Right cardiac atrium (tissue), 5 donors: ENCODE measurements around the gene ZCCHC18. TPM values are rescaled to one million over a fixed set of nuclear protein-coding genes. Genes with fewer than 3 reads are reported as not detected.

Experiments
- ATAC-seq, 2 donors: fragments of 200-7000 bp; cut with Tn5 transposase; one replicate each; pipeline versions ENCODE4 v1.8.0 to v1.9.1; 2020; ENCODE audit warnings: moderate library complexity in 2 of 2, mild to moderate bottlenecking in 1 of 2
- DNase-seq, 3 donors: peaks; one replicate each; pipeline ENCODE4 v3.0.0-alpha.2; 2020
- H3K27ac ChIP-seq: one replicate; pipeline ENCODE4 v1.5.1; 2013; ENCODE audit warnings: mild to moderate bottlenecking, low read length, control low read depth, moderate library complexity
- H3K27me3 ChIP-seq: one replicate; pipeline ENCODE4 v1.6.1; 2013; ENCODE audit not compliant: control insufficient read depth, insufficient read depth
- H3K4me1 ChIP-seq: one replicate; pipeline ENCODE4 v1.6.1; 2013; ENCODE audit warnings: low read length; ENCODE audit not compliant: control insufficient read depth, insufficient read depth
- H3K4me3 ChIP-seq: one replicate; pipeline ENCODE4 v1.5.1; 2013; ENCODE audit warnings: low read length, control low read depth
- H3K9me3 ChIP-seq: one replicate; pipeline ENCODE4 v1.6.1; 2013; ENCODE audit warnings: low read length; ENCODE audit not compliant: control insufficient read depth
- WGBS: extraction: QIAGEN DNeasy Blood & Tissue Kit; methylation state at CpG from one replicate; pipeline ENCODE4 v1.1.7; 2013; 5-methylcytosine and 5-hydroxymethylcytosine counted together
- intact Hi-C, 4 donors: fragments of 100-400 bp; cut with DNase I; formaldehyde crosslinking; loops; one replicate each; pipeline versions ENCODE4 v1.11.0 to v1.14.0; 2022 to 2023
- polyA plus RNA-seq: library from polyadenylated mRNA; stranded (reverse); fragments of 200-250 nt; gene quantifications from one replicate; pipeline ENCODE4 v1.2.3, GENCODE V29; 2013
- total RNA-seq, 4 donors: library from RNA; stranded (reverse); fragmentation: NEBNext Ultra II Directional; extraction: Animal tissue kit (Norgen Biotek cat#: 25700); gene quantifications; one replicate each; pipeline ENCODE4 v1.2.1, GENCODE V29; 2021
- donor health status: healthy with polysubstance abuse.
- donor health status: DM: no; HTN: yes; CAD: no.
- donor health status: DM: no; HTN: no; CAD: no.
- donor health status: DM: no; HTN: yes; CAD: no; lungs with severe emphysema.
- donor health status: DM: yes; HTN: yes; CAD: no.

ZCCHC18 gene
- total and polyA plus RNA-seq, 5 donors, result 0.49 to 1.6 (median 0.76) TPM

DNA sequence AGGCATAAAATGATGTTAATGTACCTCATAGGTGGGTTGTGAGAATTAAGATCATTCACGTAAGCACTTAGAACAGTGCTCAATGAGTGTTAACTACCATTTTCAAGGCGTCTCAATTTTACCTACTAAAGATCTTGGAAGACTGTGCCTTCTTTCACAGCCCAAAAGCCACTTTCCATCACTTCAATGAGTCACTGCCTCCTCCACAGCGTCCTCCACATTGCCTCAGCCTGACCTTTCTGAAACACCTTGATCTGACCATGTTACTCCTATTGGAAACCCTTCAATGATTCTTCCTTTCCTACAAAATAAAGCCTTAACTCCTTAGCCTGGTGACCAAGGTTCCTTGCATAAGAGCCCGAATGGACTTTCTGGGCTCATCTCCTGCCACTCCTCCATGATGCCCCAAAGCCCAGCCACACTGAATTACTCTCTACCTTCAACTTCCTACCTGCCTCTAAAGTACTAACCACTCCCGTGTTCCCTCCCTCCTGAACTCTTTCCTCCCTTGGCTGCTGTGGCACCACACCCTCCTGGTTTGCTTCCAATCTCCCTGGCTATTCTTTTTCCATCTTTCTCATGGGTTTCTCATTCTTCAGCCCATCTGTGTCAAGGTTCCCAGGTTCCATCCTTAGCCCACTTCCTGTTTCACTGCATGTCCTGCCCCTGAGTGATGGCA lies 22.4 kb downstream of the ZCCHC18 start:
- intact Hi-C loops, result loop anchor here in 2 of 4 donors (10.0 kb wide), 1 partner anchor 290 kb away; no protein-coding TSS in a partner anchor
- H3K27ac ChIP-seq, result no peak overlapping the region
- DNase-seq, result no peak
- ATAC-seq, result no peak
- no peaks in the 10 kb centered on the region for H3K27me3 ChIP-seq
- H3K4me3 ChIP-seq, result no peak overlapping the region
- H3K9me3 ChIP-seq, result no peaks in the 10 kb centered on the region
- 87% methylated on average over 5 of the region's 5 CpGs for WGBS
- peaks cover 1% of the 10 kb centered on the region for H3K4me1 ChIP-seq

DNA sequence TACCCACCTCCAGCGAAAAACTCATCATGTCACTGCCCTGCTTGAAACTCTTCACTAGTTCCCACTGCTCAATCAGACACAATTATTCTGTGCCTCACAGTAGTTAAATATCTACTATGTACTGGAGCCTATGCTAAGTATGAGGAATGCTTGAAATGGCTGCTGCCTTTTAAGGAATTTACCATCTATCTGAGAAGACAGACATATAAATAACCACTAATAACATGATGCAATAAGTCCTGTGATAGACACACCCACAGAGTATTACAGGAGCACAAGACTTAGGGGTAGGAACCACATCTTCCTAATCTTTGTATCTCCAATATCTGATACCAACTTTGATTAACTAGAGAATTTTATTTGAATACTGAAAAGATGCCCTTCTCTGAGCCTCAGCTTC lies 23.4 kb downstream of the ZCCHC18 start:
- no peak overlapping the region for H3K27ac ChIP-seq
- no peak overlapping the region for H3K4me3 ChIP-seq
- H3K4me1 ChIP-seq, result peaks cover 1% of the 10 kb centered on the region
- no peaks in the 10 kb centered on the region for H3K27me3 ChIP-seq
- 92% methylated on average over 1 of the region's 1 CpG for WGBS
- H3K9me3 ChIP-seq, result no peaks in the 10 kb centered on the region
- no peak for ATAC-seq
- intact Hi-C loops, result loop anchor here in 3 of 4 donors (1.0 to 10.0 kb wide), 2 partner anchors 37 to 291 kb away; no protein-coding TSS in a partner anchor
- no peak for DNase-seq

DNA sequence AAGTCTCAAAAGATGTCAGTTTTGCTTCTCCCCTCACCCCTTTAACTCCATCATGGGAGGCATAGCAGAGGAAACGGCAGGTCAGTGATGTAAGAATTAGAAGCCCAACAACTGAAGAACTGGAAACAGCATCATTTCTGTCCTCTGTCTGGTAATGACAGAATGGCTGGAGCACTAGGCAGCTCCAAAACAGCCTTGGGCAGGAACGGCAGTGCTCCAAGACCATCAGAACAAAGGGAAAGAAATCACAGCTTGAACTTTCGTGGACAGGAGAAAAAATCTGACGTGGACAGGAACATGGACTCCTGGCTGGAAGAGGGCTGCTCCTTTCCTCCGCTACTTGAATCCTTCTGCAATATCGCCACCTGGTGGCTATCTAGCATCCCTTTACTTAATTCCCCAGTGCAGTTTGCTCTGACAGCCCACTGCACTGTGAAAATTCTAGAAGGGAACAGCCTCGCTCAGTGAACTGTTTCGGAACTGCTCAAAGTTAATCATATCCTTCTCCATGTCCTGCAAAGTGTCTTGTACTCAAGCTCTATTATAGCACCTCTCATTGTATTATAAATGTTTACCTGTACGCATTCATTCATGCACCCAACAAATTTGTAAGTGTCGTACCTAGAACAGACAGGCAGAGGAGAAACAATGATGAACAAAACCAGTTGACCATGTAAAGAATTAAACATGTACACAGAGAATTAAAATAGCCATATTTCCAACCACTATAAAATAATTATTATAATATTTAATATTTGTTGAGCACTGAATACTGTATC lies 24.1 kb downstream of the ZCCHC18 start:
- Histone ChIP-seq H3K9me3 (no peaks in the 10 kb centered on the region), H3K27me3 (no peaks in the 10 kb centered on the region), H3K27ac (peak overlapping the region; percentile 67), H3K4me1 (peaks cover 1% of the 10 kb centered on the region), H3K4me3 (peak overlapping the region; percentile 52)
- 20% methylated on average over 10 of the region's 10 CpGs for WGBS
- peak in 2 of 3 donors; percentile 51 to 67 for DNase-seq
- peak; percentile 90 to 94 for ATAC-seq
- intact Hi-C loops, result loop anchor here in 3 of 4 donors (1.0 to 10.0 kb wide), 2 partner anchors 38 to 292 kb away; no protein-coding TSS in a partner anchor

GRCh38 chrX:104137496-104137895 lies 25.2 kb downstream of the ZCCHC18 start:
- Histone ChIP-seq H3K4me1 (peaks cover 1% of the 10 kb centered on the region), H3K9me3 (no peaks in the 10 kb centered on the region), H3K27me3 (no peaks in the 10 kb centered on the region), H3K27ac (no peak overlapping the region), H3K4me3 (no peak overlapping the region)
- ATAC-seq (no peak), DNase-seq (no peak)
- intact Hi-C loops, result loop anchor here in 2 of 4 donors (10.0 kb wide), 1 partner anchor 293 kb away; no protein-coding TSS in a partner anchor
- 83% methylated on average over 3 of the region's 3 CpGs for WGBS

DNA sequence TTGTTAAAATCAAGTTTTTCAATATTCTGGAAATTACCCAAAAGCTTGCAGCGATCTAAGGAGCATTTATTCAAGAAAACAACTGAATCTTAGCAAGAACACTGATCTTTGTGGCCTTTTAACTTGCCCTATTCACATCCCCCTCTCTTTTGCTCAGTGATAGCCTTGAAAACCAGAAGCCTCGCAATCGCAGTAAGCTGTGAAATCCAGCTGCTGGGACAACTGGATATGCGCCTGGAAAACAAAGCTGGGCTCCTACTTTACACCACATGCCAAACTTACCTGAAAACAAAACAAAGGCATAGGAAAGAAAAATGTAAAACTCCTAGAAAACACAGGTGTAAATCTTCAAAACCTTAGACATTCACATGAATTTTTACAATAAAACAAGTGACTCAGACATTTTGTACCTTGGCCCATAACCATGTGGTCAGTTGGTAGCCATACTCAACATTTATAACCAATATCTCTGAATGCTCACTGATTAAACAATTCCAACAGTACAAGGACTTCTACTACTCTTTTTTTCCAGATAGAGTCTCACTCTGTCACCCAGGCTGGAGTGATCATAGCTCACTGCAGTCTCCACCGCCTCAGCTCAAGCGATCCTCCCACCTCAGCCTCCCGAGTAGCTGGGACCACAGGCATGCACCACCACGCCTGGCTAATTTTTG lies 28.9 kb downstream of the ZCCHC18 start:
- WGBS, result 87% methylated on average over 8 of the region's 8 CpGs
- H3K27me3 ChIP-seq, result no peaks in the 10 kb centered on the region
- ATAC-seq (no peak), DNase-seq (no peak)
- intact Hi-C loops, result no loop called here
- H3K4me1 ChIP-seq, result peaks cover under 1% of the 10 kb centered on the region
- no peak overlapping the region for H3K27ac ChIP-seq
- H3K9me3 ChIP-seq, result no peaks in the 10 kb centered on the region
- no peak overlapping the region for H3K4me3 ChIP-seq

GRCh38 chrX:104151037-104151436 lies 38.7 kb downstream of the ZCCHC18 start:
- DNase-seq, result no peak
- intact Hi-C loops, result no loop called here
- Histone ChIP-seq H3K27me3 (no peaks in the 10 kb centered on the region), H3K4me3 (no peak overlapping the region), H3K4me1 (no peaks in the 10 kb centered on the region), H3K9me3 (no peaks in the 10 kb centered on the region), H3K27ac (no peak overlapping the region)
- WGBS, result 14% methylated on average over 1 of the region's 1 CpG
- no peak for ATAC-seq

DNA sequence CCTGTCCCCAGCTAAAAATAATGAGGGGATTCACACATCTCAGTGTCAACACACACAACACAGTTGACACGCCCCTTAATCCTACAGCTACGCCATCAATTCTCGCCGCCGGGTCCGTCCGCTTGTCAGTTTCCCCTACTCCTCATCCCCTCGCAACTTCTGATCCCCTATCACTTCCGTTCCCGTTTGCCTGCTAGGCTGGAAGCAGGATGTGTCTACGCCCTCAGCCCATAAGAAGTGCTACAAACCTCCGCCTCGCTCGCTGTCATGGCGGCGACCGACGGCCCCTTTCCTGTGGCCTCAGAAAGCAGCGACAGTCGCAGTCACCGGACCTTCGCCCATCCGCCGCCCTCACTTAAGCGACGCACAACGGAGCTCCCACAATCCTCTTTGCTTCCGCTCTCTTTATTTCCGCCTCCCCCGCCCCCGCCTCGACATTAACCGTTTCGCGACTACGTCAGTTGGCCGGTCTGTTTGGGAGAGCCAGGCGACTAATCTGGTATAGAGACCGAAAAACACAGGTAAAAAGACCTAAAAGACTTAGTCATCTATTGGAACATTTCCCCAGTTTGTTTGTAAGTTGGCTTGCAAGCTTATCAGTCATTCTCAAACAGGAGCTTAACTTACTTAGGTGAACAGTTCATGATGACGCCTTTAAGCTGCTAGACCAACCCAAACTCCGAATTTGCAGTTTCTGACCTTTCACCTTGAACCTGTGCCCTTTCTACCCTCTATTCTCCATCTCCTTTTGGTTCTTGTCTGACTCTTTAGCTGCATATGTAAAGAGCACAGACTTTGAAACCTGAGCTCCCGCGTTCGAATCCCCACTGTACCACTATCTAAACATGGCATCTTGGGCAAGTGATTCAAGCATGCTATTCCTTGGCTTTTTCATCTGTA lies 44.6 kb downstream of the ZCCHC18 start, which contains the start of gene SLC25A53:
TSS of gene SLC25A53 (minus strand) at position 380 of the 900 bp plus-strand sequence. CDS start 51,752 bp downstream, outside the sequence.
- peak within 1 kb of the TSS; percentile 100 for H3K27ac ChIP-seq
- peak within 1 kb of the TSS; percentile 95 for H3K4me3 ChIP-seq
- ATAC-seq (peak; percentile 98), DNase-seq (peak; percentile 75 to 89 (median 89))
- intact Hi-C loops, result no loop called here
- no peaks in the 10 kb centered on the region for H3K27me3 ChIP-seq
- WGBS, result under 1% methylated on average over 44 of the region's 44 CpGs
- H3K9me3 ChIP-seq, result no peaks in the 10 kb centered on the region
- H3K4me1 ChIP-seq, result no peaks in the 10 kb centered on the region

Other genes starting within 250 kb of the ZCCHC18 start
- gene TMSB15B, start 149.9 kb upstream of the ZCCHC18 start, total RNA-seq, result 1 to 10 TPM in 3 of 4 donors, under 1 TPM in 1; 0.74 to 2.1 (median 1.6) TPM
- gene TMSB15B, start 149.9 kb upstream of the ZCCHC18 start, polyA plus RNA-seq, result 2.8 TPM
- not detected for gene H2BW1, start 98.8 kb upstream of the ZCCHC18 start, total RNA-seq
- gene H2BW1, start 98.8 kb upstream of the ZCCHC18 start, polyA plus RNA-seq, result not detected
- not detected for gene H2BW2, start 72.6 kb upstream of the ZCCHC18 start, total RNA-seq
- not detected for gene H2BW2, start 72.6 kb upstream of the ZCCHC18 start, polyA plus RNA-seq
- 1 to 10 TPM in 2 of 4 donors, under 1 TPM in 2; 0.40 to 1.4 (median 0.99) TPM for gene TMSB15C, start 36.3 kb upstream of the ZCCHC18 start, total RNA-seq
- 0.52 TPM for gene TMSB15C, start 36.3 kb upstream of the ZCCHC18 start, polyA plus RNA-seq
- gene SLC25A53, start 44.5 kb downstream of the ZCCHC18 start, total RNA-seq, result 10 to 100 TPM; 10.2 to 14.7 (median 12.8) TPM
- gene SLC25A53, start 44.5 kb downstream of the ZCCHC18 start, polyA plus RNA-seq, result 7.8 TPM
- gene FAM199X, start 53.9 kb downstream of the ZCCHC18 start, total RNA-seq, result 10 to 100 TPM; 11.9 to 14.6 (median 13.4) TPM
- 6.8 TPM for gene FAM199X, start 53.9 kb downstream of the ZCCHC18 start, polyA plus RNA-seq
- gene ESX1, start 142.4 kb downstream of the ZCCHC18 start, total RNA-seq, result not detected
- gene ESX1, start 142.4 kb downstream of the ZCCHC18 start, polyA plus RNA-seq, result not detected